GM12873 (cell line): ENCODE results near the gene KCNE5.
A peak's percentile ranks its signal among the peaks of the same experiment; 100 is the strongest.

Experiments used
- CTCF ChIP-seq: IDR thresholded peaks from 2 replicates; pipeline ENCODE4 v1.5.1; 2012; ENCODE audit warnings: low read depth, mild to moderate bottlenecking, moderate library complexity, low read length, control low read depth; ENCODE audit not compliant: insufficient read depth; ENCODE audit errors: missing control alignments

Gene KCNE5

GRCh38 chrX:109655502-109656201 is 30.7 kb upstream of the KCNE5 start:
- TF ChIP-seq CTCF: no peak

GRCh38 chrX:109654516-109655109 is 29.6 kb upstream of the KCNE5 start:
- no peak for TF ChIP-seq CTCF

- no peak for TF ChIP-seq CTCF
Measured at GRCh38 chrX:109643687-109644086, 18.7 kb upstream of the KCNE5 start.

GRCh38 chrX:109638158-109638557 is 13.2 kb upstream of the KCNE5 start:
- no peak for TF ChIP-seq CTCF

GRCh38 chrX:109635146-109635545 is 10.2 kb upstream of the KCNE5 start:
- TF ChIP-seq CTCF: peak; percentile 64

GRCh38 chrX:109632906-109633504 is 8.0 kb upstream of the KCNE5 start:
- peak; percentile 52 for TF ChIP-seq CTCF

- TF ChIP-seq CTCF: no peak
Measured at GRCh38 chrX:109629310-109629709, 4.3 kb upstream of the KCNE5 start.
